ENCODE data around the gene HDGFL3.

DNA sequence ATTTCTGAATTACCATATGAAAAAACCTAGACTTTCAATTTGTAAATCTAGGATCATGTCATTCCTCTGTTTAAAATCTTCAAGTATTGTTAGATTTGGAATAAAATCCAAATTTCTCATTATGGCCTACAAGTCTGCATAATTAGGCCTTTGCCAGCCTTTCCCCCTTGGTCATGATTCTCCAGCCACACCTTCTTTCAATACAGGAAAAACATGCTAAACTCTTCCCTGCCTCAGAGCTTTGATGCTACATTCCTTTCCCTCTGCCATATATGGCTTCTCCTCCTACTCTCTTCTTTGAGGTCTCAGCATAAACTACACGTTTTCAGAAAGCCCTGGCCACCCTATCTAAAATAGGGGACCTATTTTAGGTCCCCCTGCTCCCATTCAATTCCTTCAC, 51.7 kb downstream of the HDGFL3 start:
- no peak for TF ChIP-seq POLR2AphosphoS5 (IDR thresholded peaks at IDR 0.05)
- no peak for TF ChIP-seq POLR2A (IDR thresholded peaks at IDR 0.05)
- no peak for TF ChIP-seq CTCF (IDR thresholded peaks at IDR 0.05)
- TF ChIP-seq EP300 (IDR thresholded peaks at IDR 0.05): no peak
